HepG2 (cell line): ENCODE results near the gene RAD51. TPM values are rescaled to one million over a fixed set of nuclear protein-coding genes. Genes with fewer than 3 reads are reported as not detected.

Experiments
- ATF4 ChIP-seq, 2 experiments: fragments of 450-650 bp in 1 of 2; sonication (generic) in 1 of 2; formaldehyde crosslinking; IDR thresholded peaks; 2 replicates each; pipeline versions ENCODE4 v1.5.0 to v1.8.0; 2020 to 2022; ENCODE audit warnings: mild to moderate bottlenecking in 1 of 2, missing genetic modification reagents in 1 of 2
- ELK4 ChIP-seq: sonication (generic); formaldehyde crosslinking; IDR thresholded peaks from 2 replicates; pipeline ENCODE4 v1.9.0; 2021; ENCODE audit warnings: missing genetic modification reagents, borderline replicate concordance
- JDP2 ChIP-seq: sonication (generic); formaldehyde crosslinking; IDR thresholded peaks from 2 replicates; pipeline ENCODE4 v1.8.1; 2022; ENCODE audit warnings: missing genetic modification reagents, borderline replicate concordance
- KDM4B ChIP-seq: sonication (generic); formaldehyde crosslinking; IDR thresholded peaks from 2 replicates; pipeline ENCODE4 v1.4.0; 2020; ENCODE audit warnings: missing genetic modification reagents
- MAFK ChIP-seq, 2 experiments: IDR thresholded peaks in 1 of 2; conservative IDR thresholded peaks in 1 of 2; 2 replicates each; pipeline ENCODE4 v1.6.1; 2011; ENCODE audit warnings: improper control_type of control experiment in 2 of 2, low read length in 2 of 2
- MIER3 ChIP-seq: IDR thresholded peaks from 2 replicates; pipeline ENCODE4 v1.6.1; 2016; ENCODE audit warnings: missing compliant biosample characterization, borderline replicate concordance
- NFE2L2 ChIP-seq: fragments of 150-350 bp; IDR thresholded peaks from 2 replicates; pipeline ENCODE4 v1.6.1; 2014; ENCODE audit warnings: low read length
- NFRKB ChIP-seq: fragments of 450-650 bp; IDR thresholded peaks from 2 replicates; pipeline ENCODE4 v1.6.1; 2017
- PITX1 ChIP-seq: sonication (generic); formaldehyde crosslinking; IDR thresholded peaks from 2 replicates; pipeline ENCODE4 v1.5.1; 2020; ENCODE audit warnings: mild to moderate bottlenecking, missing genetic modification reagents
- REST ChIP-seq, 2 experiments: IDR thresholded peaks; 2 replicates each; pipeline ENCODE4 v1.6.1; 2011 to 2012; ENCODE audit warnings: low read length in 2 of 2, borderline replicate concordance in 1 of 2, low read depth in 1 of 2, mild to moderate bottlenecking in 1 of 2, moderate library complexity in 1 of 2
- YEATS2 ChIP-seq: sonication (generic); formaldehyde crosslinking; IDR thresholded peaks from 2 replicates; pipeline ENCODE4 v1.4.0; 2020; ENCODE audit warnings: missing genetic modification reagents, borderline replicate concordance
- ZBTB21 ChIP-seq: sonication (generic); formaldehyde crosslinking; IDR thresholded peaks from 2 replicates; pipeline ENCODE4 v1.4.0; 2020; ENCODE audit warnings: missing genetic modification reagents
- ZBTB44 ChIP-seq: sonication (generic); formaldehyde crosslinking; IDR thresholded peaks from 2 replicates; pipeline ENCODE4 v1.4.0; 2020; ENCODE audit warnings: missing genetic modification reagents
- ZNF343 ChIP-seq: sonication (generic); formaldehyde crosslinking; IDR thresholded peaks from 2 replicates; pipeline ENCODE4 v1.4.0; 2020; ENCODE audit warnings: mild to moderate bottlenecking, missing genetic modification reagents
- ZNF414 ChIP-seq: sonication (generic); formaldehyde crosslinking; IDR thresholded peaks from 2 replicates; pipeline ENCODE4 v1.5.0; 2020; ENCODE audit warnings: missing genetic modification reagents
- ZNF441 ChIP-seq: sonication (generic); formaldehyde crosslinking; IDR thresholded peaks from 2 replicates; pipeline ENCODE4 v1.7.0; 2021; ENCODE audit warnings: missing genetic modification reagents, borderline replicate concordance
- ZNF530 ChIP-seq: sonication (generic); formaldehyde crosslinking; IDR thresholded peaks from 2 replicates; pipeline ENCODE4 v1.5.0; 2020; ENCODE audit warnings: low read depth, mild to moderate bottlenecking, missing genetic modification reagents
- ZNF576 ChIP-seq: sonication (generic); formaldehyde crosslinking; IDR thresholded peaks from 2 replicates; pipeline ENCODE4 v1.4.0; 2020; ENCODE audit warnings: mild to moderate bottlenecking, missing genetic modification reagents
- ZNF883 ChIP-seq: sonication (generic); formaldehyde crosslinking; IDR thresholded peaks from 2 replicates; pipeline ENCODE4 v1.5.1; 2020; ENCODE audit warnings: mild to moderate bottlenecking, missing genetic modification reagents; ENCODE audit errors: not compliant biosample characterization
- ZSCAN30 ChIP-seq: sonication (generic); formaldehyde crosslinking; IDR thresholded peaks from 2 replicates; pipeline ENCODE4 v1.5.0; 2020; ENCODE audit warnings: mild to moderate bottlenecking, missing genetic modification reagents
- polyA plus RNA-seq, 8 experiments: library from polyadenylated mRNA; depleted of rRNA in 3 of 8; stranded (reverse) in 7 of 8; unstranded in 1 of 8; fragments of >200 nt; fragmentation: Illumina TruSeq in 4 of 8; extraction: Trizol in 4 of 8; gene quantifications; 2 replicates each; pipeline versions ENCODE4 v1.2.1 to v1.2.3, GENCODE V29; 2011 to 2016; ENCODE audit warnings: low read depth in 4 of 8, missing spikeins in 1 of 8, mixed read lengths in 1 of 8; ENCODE audit not compliant: insufficient read depth in 1 of 8
- total RNA-seq, 5 experiments: library from RNA; depleted of rRNA; stranded (reverse); fragments of >200 nt; fragmentation: Illumina TruSeq; extraction: Trizol; gene quantifications; 2 replicates each; pipeline ENCODE4 v1.2.3, GENCODE V29; 2016; ENCODE audit warnings: low read depth in 1 of 5

Gene RAD51
- total and polyA plus RNA-seq, 2 of the 13 experiments (the other 11 are each of a cell fraction or from before 2014, with no cell fraction given) = 8.5 to 12.8 TPM

- TF ChIP-seq ZBTB21 (CRISPR knock-in tag) (no peak), ATF4 (CRISPR knock-in tag; IDR thresholded peaks at IDR 0.05) (no peak), ELK4 (CRISPR knock-in tag) (no peak), JDP2 (CRISPR knock-in tag) (no peak), ZNF530 (CRISPR knock-in tag) (peak; percentile 18; the same call in 1 of the 2 replicates), ZNF576 (no peak; the same call in 1 of the 2 replicates), MAFK (conservative IDR thresholded peaks at IDR 0.05 in 1 of 2, IDR thresholded peaks at IDR 0.05 in 1 of 2; ENCODE audit: low read length in 2 of 2) (no peak), NFRKB (no peak), KDM4B (no peak; the same call in 1 of the 2 replicates), MIER3 (no peak; the same call in 1 of the 2 replicates), ZNF441 (CRISPR knock-in tag) (0 out of 2 replicates have a peak, but pooled peaks have one; percentile 13), NFE2L2 (no peak), ZNF343 (peak; percentile 39; the same call in 1 of the 2 replicates), YEATS2 (CRISPR knock-in tag) (peak; percentile 70; the same call in 1 of the 2 replicates), REST (IDR thresholded peaks at IDR 0.05; ENCODE audit: borderline replicate concordance in 1 of 2, low read depth in 1 of 2, low read length in 2 of 2) (no peak), PITX1 (peak; percentile 6; the same call in 1 of the 2 replicates), ZBTB44 (no peak; the same call in 1 of the 2 replicates), ZNF883 (CRISPR knock-in tag) (peak; percentile 55), ZNF414 (CRISPR knock-in tag) (peak; percentile 88; the same call in 1 of the 2 replicates), ZSCAN30 (CRISPR knock-in tag) (peak; percentile 73; the same call in 1 of the 2 replicates)
Measured at GRCh38 chr15:40763801-40764628, 69.0 kb downstream of the RAD51 start, which contains the start of gene GCHFR (continued).
